ENCODE measurements around the gene KCNK7. TPM values are rescaled to one million over a fixed set of nuclear protein-coding genes. Genes with fewer than 3 reads are reported as not detected.

KCNK7 gene
- total RNA-seq, 1 experiment from 2014 or later: 1.8 TPM

DNA sequence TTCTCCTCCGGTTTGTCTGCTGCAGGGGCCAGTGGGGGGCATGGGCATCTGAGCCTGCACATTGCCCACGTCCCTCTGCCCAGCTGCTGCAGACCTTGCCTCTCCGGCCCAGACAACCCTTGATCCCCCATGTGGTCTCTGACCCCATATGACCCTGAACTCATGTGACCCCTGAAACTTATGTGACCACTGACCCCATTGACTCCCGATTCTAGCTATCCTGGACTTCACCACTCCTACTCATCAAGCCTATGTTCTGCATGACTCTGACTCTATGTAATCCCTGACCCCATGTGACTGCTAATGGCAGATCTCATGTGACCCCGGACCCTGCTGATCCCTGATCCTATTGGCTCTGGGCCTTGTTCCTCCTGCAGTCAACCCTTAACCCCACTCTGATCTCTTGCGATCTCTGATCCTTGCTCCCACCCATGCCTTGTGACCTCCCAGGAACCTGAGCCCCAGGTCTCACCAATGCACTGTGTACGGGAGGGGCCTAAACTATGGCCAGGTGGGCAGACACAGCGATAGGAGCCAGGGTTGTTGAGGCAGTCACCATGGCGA lies 43.1 kb downstream of the KCNK7 start:
- no peaks in the 10 kb centered on the region; a peak in 1 of 5 replicates for H3K9me3 Mint-ChIP-seq
- H3K4me3 Mint-ChIP-seq: peak overlapping the region in 1 of 2 experiments; percentile 4; a peak in 1 of 5 replicates
- no peaks in the 10 kb centered on the region for H3K9me3 ChIP-seq (ENCODE audit: control insufficient read depth, low read depth, low read length)
- no peak overlapping the region for H3K27ac ChIP-seq (ENCODE audit: insufficient read length, low read depth, low read length)
- H3K23ac ChIP-seq (ENCODE audit: insufficient read length, low read depth, low read length): no peak overlapping the region
- H4K20me1 ChIP-seq (ENCODE audit: control insufficient read depth, insufficient read depth, insufficient read length): no peaks in the 10 kb centered on the region
- H2BK5ac ChIP-seq (ENCODE audit: insufficient read length, low read length): no peak overlapping the region
- no peak overlapping the region for H4K5ac ChIP-seq (ENCODE audit: insufficient read length, low read depth, low read length)
- peaks cover 43 to 61% of the 10 kb centered on the region in 2 experiments for H3K4me1 Mint-ChIP-seq
- H2AFZ ChIP-seq (ENCODE audit: low read length): no peak overlapping the region
- DNase-seq: no peak
- no peak overlapping the region for H2BK15ac ChIP-seq (ENCODE audit: low read depth, low read length)
- no peak overlapping the region for H2AK5ac ChIP-seq (ENCODE audit: insufficient read length, low read length)
- H2BK12ac ChIP-seq (ENCODE audit: insufficient read length, low read depth, low read length): no peak overlapping the region
- TF ChIP-seq, protein P1, sequence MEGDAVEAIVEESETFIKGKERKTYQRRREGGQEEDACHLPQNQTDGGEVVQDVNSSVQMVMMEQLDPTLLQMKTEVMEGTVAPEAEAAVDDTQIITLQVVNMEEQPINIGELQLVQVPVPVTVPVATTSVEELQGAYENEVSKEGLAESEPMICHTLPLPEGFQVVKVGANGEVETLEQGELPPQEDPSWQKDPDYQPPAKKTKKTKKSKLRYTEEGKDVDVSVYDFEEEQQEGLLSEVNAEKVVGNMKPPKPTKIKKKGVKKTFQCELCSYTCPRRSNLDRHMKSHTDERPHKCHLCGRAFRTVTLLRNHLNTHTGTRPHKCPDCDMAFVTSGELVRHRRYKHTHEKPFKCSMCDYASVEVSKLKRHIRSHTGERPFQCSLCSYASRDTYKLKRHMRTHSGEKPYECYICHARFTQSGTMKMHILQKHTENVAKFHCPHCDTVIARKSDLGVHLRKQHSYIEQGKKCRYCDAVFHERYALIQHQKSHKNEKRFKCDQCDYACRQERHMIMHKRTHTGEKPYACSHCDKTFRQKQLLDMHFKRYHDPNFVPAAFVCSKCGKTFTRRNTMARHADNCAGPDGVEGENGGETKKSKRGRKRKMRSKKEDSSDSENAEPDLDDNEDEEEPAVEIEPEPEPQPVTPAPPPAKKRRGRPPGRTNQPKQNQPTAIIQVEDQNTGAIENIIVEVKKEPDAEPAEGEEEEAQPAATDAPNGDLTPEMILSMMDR (conservative IDR thresholded peaks at IDR 0.05): no peak
- H3K27me3 Mint-ChIP-seq (ENCODE audit: low read depth): peaks cover 75% of the 10 kb centered on the region
- H3T11ph ChIP-seq (ENCODE audit: low read length): no peak overlapping the region
- WGBS (ENCODE audit: extremely low coverage, insufficient read length, low lambda C conversion rate): no CpG with 5 or more reads among the region's 9 CpGs
- H3K18ac ChIP-seq (ENCODE audit: insufficient read length, low read depth, low read length): no peak overlapping the region
- H3K79me1 ChIP-seq (ENCODE audit: insufficient read depth, low read depth, low read length, poor library complexity, severe bottlenecking): no peaks in the 10 kb centered on the region
- no peak overlapping the region for H3K14ac ChIP-seq (ENCODE audit: insufficient read depth, low read length)
- H3K27ac Mint-ChIP-seq: no peak overlapping the region
- H3K23me2 ChIP-seq (ENCODE audit: insufficient read length, low read depth, low read length, poor library complexity, severe bottlenecking): no peaks in the 10 kb centered on the region
- no peaks in the 10 kb centered on the region; the same call in 1 of the 2 replicates for H3K27me3 ChIP-seq (ENCODE audit: insufficient read depth, low read length)
- no peak overlapping the region for H4K8ac ChIP-seq (replicated peaks; ENCODE audit: insufficient read length, low read depth, low read length)
- no peak overlapping the region for H3K56ac ChIP-seq (ENCODE audit: insufficient read length, low read depth, low read length)
- H4K91ac ChIP-seq (ENCODE audit: insufficient read length, low read depth, low read length): no peak overlapping the region
- H3K4ac ChIP-seq (ENCODE audit: low read depth, low read length): no peak overlapping the region
- H3K9ac ChIP-seq (ENCODE audit: extremely low read depth, insufficient read length, low read length): no peak overlapping the region
- no peak overlapping the region for H2BK120ac ChIP-seq (ENCODE audit: low read depth, low read length, poor library complexity, severe bottlenecking)
- H3K36me3 Mint-ChIP-seq (ENCODE audit: insufficient read depth in 1 of 3, low read depth in 3 of 3): no peaks in the 10 kb centered on the region
- no peak overlapping the region for H2BK20ac ChIP-seq (ENCODE audit: low read depth, low read length, poor library complexity, severe bottlenecking)
- H3K79me2 ChIP-seq (ENCODE audit: insufficient read depth, low read length): no peaks in the 10 kb centered on the region
- H3K4me1 ChIP-seq (ENCODE audit: insufficient read depth, low read length): peaks cover 8% of the 10 kb centered on the region; the same call in 1 of the 2 replicates
- no peak overlapping the region for H3K4me2 ChIP-seq (ENCODE audit: insufficient read depth, insufficient read length, low read length)
